LNCaP clone FGC (cell line): ENCODE results near the gene GPRC5D.

Experiments
- DNase-seq: peaks from one replicate; pipeline ENCODE4 v3.0.0-alpha.2; 2011; ENCODE audit warnings: low read depth
- H3K4me3 ChIP-seq: 2 replicates; pipeline ENCODE4 v1.5.1; 2011; ENCODE audit warnings: mild to moderate bottlenecking, low read depth, low read length, control low read depth
- CTCF ChIP-seq: IDR thresholded peaks from 2 replicates; pipeline ENCODE4 v1.5.1; 2012; ENCODE audit warnings: mild to moderate bottlenecking; ENCODE audit not compliant: control insufficient read depth, insufficient read depth; ENCODE audit errors: extremely low read depth

Gene GPRC5D

GRCh38 chr12:12903642-12904609 is 48.0 kb downstream of the GPRC5D start:
- no peak for DNase-seq

DNA sequence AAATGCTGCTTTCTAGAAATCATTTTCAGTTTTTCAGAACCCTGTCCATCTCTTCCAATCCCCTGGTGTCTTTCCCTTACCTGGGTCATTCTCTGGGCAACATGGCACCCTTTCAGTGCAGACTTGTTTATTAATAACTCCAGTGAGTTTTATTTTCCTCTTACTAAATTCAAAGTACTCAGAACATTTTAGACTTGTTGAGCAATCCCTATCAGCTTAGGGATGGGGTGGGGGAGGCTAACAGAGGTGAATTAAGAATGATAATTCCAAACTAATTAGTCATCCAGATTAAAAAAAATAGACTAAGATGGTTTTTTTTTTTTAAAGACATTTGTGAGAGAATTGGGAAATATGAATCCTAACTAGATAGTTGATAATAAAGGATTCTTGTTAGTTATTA is 49.9 kb downstream of the GPRC5D start:
- TF ChIP-seq CTCF, result no peak
- DNase-seq, result no peak
- H3K4me3 ChIP-seq, result no peak overlapping the region

More at GRCh38 chr12:12903642-12904609, 48.0 kb downstream of the GPRC5D start:
- no peak for TF ChIP-seq CTCF
- no peak overlapping the region for H3K4me3 ChIP-seq

GRCh38 chr12:12901158-12901791 is 50.7 kb downstream of the GPRC5D start:
- DNase-seq, result no peak
- no peak overlapping the region for H3K4me3 ChIP-seq
- no peak for TF ChIP-seq CTCF

- no peak for TF ChIP-seq CTCF
- DNase-seq, result no peak
- no peak overlapping the region for H3K4me3 ChIP-seq
These were observed 51.2 kb downstream of the GPRC5D start for GRCh38 chr12:12900786-12901157.

DNA sequence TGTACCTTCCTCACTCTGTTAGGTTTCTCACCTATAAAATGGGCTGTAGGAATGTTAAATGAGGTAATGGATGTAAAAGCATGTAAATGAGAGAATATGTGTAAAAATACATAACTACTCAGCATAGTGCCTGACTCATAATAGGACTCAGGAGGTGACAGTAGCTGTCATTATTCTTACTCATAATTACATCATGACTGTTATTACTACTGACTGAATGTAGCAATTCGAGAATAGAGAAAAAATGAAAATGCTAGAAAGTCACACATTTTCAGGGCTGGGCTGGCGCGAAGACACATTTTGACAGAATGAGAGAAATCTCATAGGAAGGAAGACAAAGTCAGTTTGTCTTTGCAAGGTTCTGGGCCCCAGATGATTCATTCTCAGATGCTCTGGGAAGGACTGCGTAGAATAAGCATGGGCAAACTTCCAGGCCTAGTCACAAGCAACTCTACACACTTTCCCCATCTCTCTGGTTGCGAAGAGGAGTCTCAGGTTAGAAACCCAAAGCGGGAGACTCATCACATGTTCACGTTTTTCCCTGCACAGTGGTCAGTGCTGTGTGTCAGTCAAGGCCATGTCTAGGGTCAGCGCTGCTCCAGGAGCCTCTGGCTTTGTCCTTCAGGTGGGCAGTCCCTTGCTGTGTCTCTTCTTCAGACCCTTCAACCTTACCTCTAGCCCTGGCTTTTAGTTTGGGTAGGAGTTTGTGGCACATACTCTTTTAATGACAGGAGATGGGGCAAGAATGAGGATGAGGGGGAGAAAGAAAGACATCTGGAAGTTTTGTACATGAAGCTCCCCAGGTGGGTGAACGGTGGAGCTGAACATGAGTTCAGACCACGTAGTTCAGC is 52.2 kb downstream of the GPRC5D start:
- TF ChIP-seq CTCF, result no peak
- no peak for DNase-seq

DNA sequence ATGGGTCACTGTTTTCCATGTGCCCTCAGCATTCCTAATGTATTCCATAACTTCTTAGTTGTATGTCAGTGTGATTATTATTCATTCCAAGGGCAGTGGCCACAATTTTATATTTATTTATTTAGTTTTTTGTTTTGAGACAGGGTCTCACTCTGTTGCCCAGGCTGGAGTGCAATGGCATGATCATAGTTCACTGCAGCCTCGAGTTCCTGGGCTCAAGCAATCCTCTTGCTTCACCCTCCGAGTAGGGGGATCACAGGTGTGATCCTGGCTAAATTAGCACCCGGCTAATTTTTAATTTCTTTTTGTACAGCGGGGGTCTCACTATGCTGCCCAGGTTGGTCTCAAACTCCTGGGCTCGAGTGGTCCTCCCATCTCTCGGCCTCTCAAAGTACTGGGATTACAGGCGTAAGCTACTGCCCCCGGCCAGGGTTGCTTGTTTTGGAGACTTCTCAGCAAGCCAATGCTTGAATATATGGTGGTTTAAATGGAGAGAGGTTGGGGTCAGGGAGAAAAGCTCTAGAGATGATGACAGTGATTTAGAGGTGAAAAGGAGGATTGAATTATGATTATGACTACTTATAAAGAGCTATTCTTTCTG is 53.0 kb downstream of the GPRC5D start:
- no peak for DNase-seq
- no peak for TF ChIP-seq CTCF
- no peak overlapping the region for H3K4me3 ChIP-seq

More for the DNA sequence above, 52.2 kb downstream of the GPRC5D start:
- H3K4me3 ChIP-seq, result no peak overlapping the region
